B cell (primary cell): ENCODE measurements around the gene SGCD. TPM values are rescaled to one million over a fixed set of nuclear protein-coding genes. Genes with fewer than 3 reads are reported as not detected.

Experiments used
- ATAC-seq: fragments of 200-7000 bp; cut with Tn5 transposase; one replicate; pipeline ENCODE4 v1.10.0; 2021; ENCODE audit warnings: low read depth, mild to moderate bottlenecking, moderate number of reproducible peaks, moderate library complexity
- CTCF ChIA-PET: fragments of 350-600 bp; sonication (Branson Sonifier 250); formaldehyde crosslinking; loops from one replicate; lab custom pipeline; 2021; ENCODE audit warnings: antibody characterized with exemption, inconsistent platforms; lab: Charles Lee
- POLR2A ChIA-PET: fragments of 350-600 bp; sonication (Branson Sonifier 250); formaldehyde crosslinking; loops from one replicate; lab custom pipeline; 2021; ENCODE audit warnings: antibody characterized with exemption; lab: Charles Lee
- DNase-seq: peaks from one replicate; pipeline ENCODE4 v3.0.0; 2013
- H2AFZ ChIP-seq: 2 replicates; pipeline ENCODE4 v1.6.1; 2012; ENCODE audit warnings: mild to moderate bottlenecking, low read depth, low read length; ENCODE audit not compliant: insufficient read depth, poor library complexity, severe bottlenecking
- H3K27ac ChIP-seq, 2 donors: 1 replicate in 1 of 2; 2 replicates in 1 of 2; pipeline ENCODE4 v1.5.1; 2012 to 2013; ENCODE audit warnings: low read length in 2 of 2, mild to moderate bottlenecking in 2 of 2, moderate library complexity in 1 of 2
- H3K27me3 ChIP-seq, 4 experiments: fragments of 200-600 bp in 1 of 4; sonication (generic) in 1 of 4; replicated peaks in 1 of 4; 1 replicate in 2 of 4; 2 replicates in 2 of 4; pipeline versions ENCODE4 v1.6.1 to v1.7.0; 2013 to 2016; ENCODE audit warnings: low read length in 3 of 4, mild to moderate bottlenecking in 2 of 4, mixed read lengths in 1 of 4, moderate library complexity in 1 of 4; ENCODE audit not compliant: insufficient read depth in 4 of 4, control insufficient read depth in 3 of 4; ENCODE audit errors: control extremely low read depth in 1 of 4
- H3K36me3 ChIP-seq, 2 experiments: replicated peaks in 1 of 2; 1 replicate in 1 of 2; 2 replicates in 1 of 2; pipeline versions ENCODE4 v1.6.1 to v1.7.1; 2013; ENCODE audit warnings: low read length in 1 of 2; ENCODE audit not compliant: insufficient read depth in 2 of 2, control insufficient read depth in 1 of 2; ENCODE audit errors: control extremely low read depth in 1 of 2, extremely low read depth in 1 of 2
- H3K4me1 ChIP-seq, 2 donors: fragments of 200-600 bp in 1 of 2; sonication (generic) in 1 of 2; 1 replicate in 1 of 2; 2 replicates in 1 of 2; pipeline versions ENCODE4 v1.5.1 to v1.6.1; 2013 to 2017; ENCODE audit warnings: low read length in 2 of 2; ENCODE audit not compliant: control insufficient read depth in 2 of 2, insufficient read depth in 2 of 2
- H3K4me2 ChIP-seq: replicated peaks from 2 replicates; pipeline ENCODE3; 2012; ENCODE audit warnings: mild to moderate bottlenecking, low read depth, low read length; ENCODE audit not compliant: poor library complexity, severe bottlenecking
- H3K4me3 ChIP-seq, 5 experiments: fragments of 200-600 bp in 1 of 5; sonication (generic) in 1 of 5; 1 replicate in 3 of 5; 2 replicates in 2 of 5; pipeline versions ENCODE4 v1.5.1 to v1.7.0; 2011 to 2016; ENCODE audit warnings: low read length in 4 of 5, mild to moderate bottlenecking in 4 of 5, low read depth in 2 of 5, control low read depth in 1 of 5, moderate library complexity in 1 of 5; ENCODE audit not compliant: insufficient read depth in 1 of 5; ENCODE audit errors: control extremely low read depth in 1 of 5, extremely low read depth in 1 of 5
- H3K79me2 ChIP-seq: fragments of 200-600 bp; sonication (generic); one replicate; pipeline ENCODE4 v1.6.0; 2016; ENCODE audit warnings: low read length; ENCODE audit not compliant: control insufficient read depth, insufficient read depth
- H3K9ac ChIP-seq: fragments of 200-600 bp; sonication (generic); 2 replicates; pipeline ENCODE4 v1.6.1; 2017; ENCODE audit warnings: mild to moderate bottlenecking, low read length, moderate library complexity
- H3K9me3 ChIP-seq, 3 donors: one replicate each; pipeline versions ENCODE4 v1.6.1 to v1.7.1; 2013; ENCODE audit warnings: low read length in 2 of 3; ENCODE audit not compliant: control insufficient read depth in 2 of 3, insufficient read depth in 1 of 3; ENCODE audit errors: control extremely low read depth in 1 of 3
- H4K20me1 ChIP-seq: 2 replicates; pipeline ENCODE4 v1.6.0; 2012; ENCODE audit warnings: mild to moderate bottlenecking, low read length; ENCODE audit not compliant: insufficient read depth, control insufficient read depth, poor library complexity, severe bottlenecking
- H3K27ac Mint-ChIP-seq: one replicate; pipeline ENCODE4 v1.8.0; 2021; ENCODE audit warnings: mixed read lengths
- H3K27me3 Mint-ChIP-seq: one replicate; pipeline ENCODE4 v1.8.0; 2021; ENCODE audit warnings: mixed read lengths
- H3K4me1 Mint-ChIP-seq: one replicate; pipeline ENCODE4 v1.8.0; 2021; ENCODE audit warnings: mixed read lengths
- H3K4me3 Mint-ChIP-seq: one replicate; pipeline ENCODE4 v1.8.0; 2021; ENCODE audit warnings: mixed read lengths
- H3K9me3 Mint-ChIP-seq: one replicate; pipeline ENCODE4 v1.8.0; 2022; ENCODE audit warnings: mixed read lengths; ENCODE audit not compliant: insufficient read depth
- CTCF ChIP-seq: fragments of 200-600 bp; IDR thresholded peaks from one replicate; pipeline ENCODE4 v1.8.0; 2022; ENCODE audit warnings: antibody characterized with exemption, mild to moderate bottlenecking
- EZH2 ChIP-seq: IDR thresholded peaks from 2 replicates; pipeline ENCODE4 v1.6.1; 2012; ENCODE audit warnings: borderline replicate concordance, low read depth, mild to moderate bottlenecking, moderate library complexity, low read length; ENCODE audit not compliant: insufficient read depth, poor library complexity, severe bottlenecking
- WGBS: methylation state at CpG from one replicate; pipeline ENCODE4 v1.1.5; 2013; ENCODE audit warnings: missing lambda C conversion rate; ENCODE audit not compliant: insufficient coverage; 5-methylcytosine and 5-hydroxymethylcytosine counted together
- intact Hi-C: fragments of 100-400 bp; cut with micrococcal nuclease; formaldehyde crosslinking; loops from one replicate; pipeline ENCODE4 v1.10.0; 2022
- polyA plus RNA-seq: library from polyadenylated mRNA; depleted of rRNA; stranded (reverse); fragments of >200 nt; gene quantifications from 2 replicates; pipeline ENCODE4 v1.2.3, GENCODE V29; 2012
- total RNA-seq, 2 donors: library from RNA; stranded (reverse); fragments of 120-200 nt in 1 of 2; gene quantifications; 1 replicate in 1 of 2; 2 replicates in 1 of 2; pipeline versions ENCODE4 v1.2.3 to v1.2.4, GENCODE V29; 2013 to 2022

The SGCD gene
- total and polyA plus RNA-seq, 2 donors (not counting 1 experiment from before 2014, with no cell fraction given) = not detected

- ChIA-PET POLR2A (no interaction called here), CTCF (no interaction called here)
- H3K9me3 Mint-ChIP-seq = peaks cover 2% of the 10 kb centered on the region
- Histone ChIP-seq H4K20me1 (no peaks in the 10 kb centered on the region), H3K9me3 (no peaks in the 10 kb centered on the region), H3K4me2 (no peak overlapping the region), H3K4me1 (no peaks in the 10 kb centered on the region), H2AFZ (no peak overlapping the region), H3K4me3 (no peak overlapping the region), H3K9ac (no peak overlapping the region), H3K27ac (no peak overlapping the region), H3K36me3 (no peaks in the 10 kb centered on the region), H3K79me2 (no peaks in the 10 kb centered on the region), H3K27me3 (no peaks in the 10 kb centered on the region)
- no peak overlapping the region for H3K27ac Mint-ChIP-seq
- no peak overlapping the region for H3K4me3 Mint-ChIP-seq
- no CpG with 5 or more reads among the region's 2 CpGs for WGBS
- peaks cover 10% of the 10 kb centered on the region for H3K27me3 Mint-ChIP-seq
- no peaks in the 10 kb centered on the region for H3K4me1 Mint-ChIP-seq
- no peak for TF ChIP-seq CTCF
- TF ChIP-seq EZH2 = no peak
- intact Hi-C loops = no loop called here
- DNase-seq = no peak
- no peak for ATAC-seq
These were observed 307.3 kb downstream of the SGCD start for GRCh38 chr5:156634301-156634700.

- CTCF ChIA-PET = no interaction called here
These were observed 313.8 kb downstream of the SGCD start for GRCh38 chr5:156640691-156641241.

More at GRCh38 chr5:156640691-156641241, 313.8 kb downstream of the SGCD start:
- Histone ChIP-seq H3K36me3 (no peaks in the 10 kb centered on the region), H3K27ac (no peak overlapping the region), H3K27me3 (no peaks in the 10 kb centered on the region), H2AFZ (no peak overlapping the region), H3K9me3 (no peaks in the 10 kb centered on the region), H3K9ac (no peak overlapping the region), H4K20me1 (no peaks in the 10 kb centered on the region), H3K4me3 (no peak overlapping the region), H3K4me1 (no peaks in the 10 kb centered on the region), H3K4me2 (no peak overlapping the region), H3K79me2 (no peaks in the 10 kb centered on the region)
- POLR2A ChIA-PET = no interaction called here
- no peak overlapping the region for H3K27ac Mint-ChIP-seq
- peaks cover 2% of the 10 kb centered on the region for H3K9me3 Mint-ChIP-seq
- H3K27me3 Mint-ChIP-seq = peaks cover 7% of the 10 kb centered on the region
- TF ChIP-seq EZH2 = no peak
- DNase-seq (no peak), ATAC-seq (no peak)
- H3K4me3 Mint-ChIP-seq = no peak overlapping the region
- intact Hi-C loops = no loop called here
- no CpG with 5 or more reads among the region's 3 CpGs for WGBS
- H3K4me1 Mint-ChIP-seq = no peaks in the 10 kb centered on the region
